ENCODE data around the gene VSIG4.

GRCh38 chrX:66000178-66000577 is 39.7 kb downstream of the VSIG4 start:
- TF ChIP-seq FOXM1 (IDR thresholded peaks at IDR 0.05; ENCODE audit: borderline replicate concordance, low read depth) (no peak), TCF12 (IDR thresholded peaks at IDR 0.05; ENCODE audit: low read depth) (no peak), CEBPB (IDR thresholded peaks at IDR 0.05) (no peak), CREB1 (IDR thresholded peaks at IDR 0.05; ENCODE audit: low read depth) (no peak), TAF1 (IDR thresholded peaks at IDR 0.05; ENCODE audit: low read depth) (no peak), YY1 (IDR thresholded peaks at IDR 0.05; ENCODE audit: low read depth) (no peak), EP300 (IDR thresholded peaks at IDR 0.05; ENCODE audit: borderline replicate concordance) (no peak), EGR1 (IDR thresholded peaks at IDR 0.05) (no peak)
- TF ChIP-seq, protein P1, sequence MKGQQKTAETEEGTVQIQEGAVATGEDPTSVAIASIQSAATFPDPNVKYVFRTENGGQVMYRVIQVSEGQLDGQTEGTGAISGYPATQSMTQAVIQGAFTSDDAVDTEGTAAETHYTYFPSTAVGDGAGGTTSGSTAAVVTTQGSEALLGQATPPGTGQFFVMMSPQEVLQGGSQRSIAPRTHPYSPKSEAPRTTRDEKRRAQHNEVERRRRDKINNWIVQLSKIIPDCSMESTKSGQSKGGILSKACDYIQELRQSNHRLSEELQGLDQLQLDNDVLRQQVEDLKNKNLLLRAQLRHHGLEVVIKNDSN (IDR thresholded peaks at IDR 0.05): no peak
- TF ChIP-seq, protein P2, sequence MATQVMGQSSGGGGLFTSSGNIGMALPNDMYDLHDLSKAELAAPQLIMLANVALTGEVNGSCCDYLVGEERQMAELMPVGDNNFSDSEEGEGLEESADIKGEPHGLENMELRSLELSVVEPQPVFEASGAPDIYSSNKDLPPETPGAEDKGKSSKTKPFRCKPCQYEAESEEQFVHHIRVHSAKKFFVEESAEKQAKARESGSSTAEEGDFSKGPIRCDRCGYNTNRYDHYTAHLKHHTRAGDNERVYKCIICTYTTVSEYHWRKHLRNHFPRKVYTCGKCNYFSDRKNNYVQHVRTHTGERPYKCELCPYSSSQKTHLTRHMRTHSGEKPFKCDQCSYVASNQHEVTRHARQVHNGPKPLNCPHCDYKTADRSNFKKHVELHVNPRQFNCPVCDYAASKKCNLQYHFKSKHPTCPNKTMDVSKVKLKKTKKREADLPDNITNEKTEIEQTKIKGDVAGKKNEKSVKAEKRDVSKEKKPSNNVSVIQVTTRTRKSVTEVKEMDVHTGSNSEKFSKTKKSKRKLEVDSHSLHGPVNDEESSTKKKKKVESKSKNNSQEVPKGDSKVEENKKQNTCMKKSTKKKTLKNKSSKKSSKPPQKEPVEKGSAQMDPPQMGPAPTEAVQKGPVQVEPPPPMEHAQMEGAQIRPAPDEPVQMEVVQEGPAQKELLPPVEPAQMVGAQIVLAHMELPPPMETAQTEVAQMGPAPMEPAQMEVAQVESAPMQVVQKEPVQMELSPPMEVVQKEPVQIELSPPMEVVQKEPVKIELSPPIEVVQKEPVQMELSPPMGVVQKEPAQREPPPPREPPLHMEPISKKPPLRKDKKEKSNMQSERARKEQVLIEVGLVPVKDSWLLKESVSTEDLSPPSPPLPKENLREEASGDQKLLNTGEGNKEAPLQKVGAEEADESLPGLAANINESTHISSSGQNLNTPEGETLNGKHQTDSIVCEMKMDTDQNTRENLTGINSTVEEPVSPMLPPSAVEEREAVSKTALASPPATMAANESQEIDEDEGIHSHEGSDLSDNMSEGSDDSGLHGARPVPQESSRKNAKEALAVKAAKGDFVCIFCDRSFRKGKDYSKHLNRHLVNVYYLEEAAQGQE (IDR thresholded peaks at IDR 0.05; ENCODE audit: low read depth): no peak
- TF ChIP-seq, protein P3, sequence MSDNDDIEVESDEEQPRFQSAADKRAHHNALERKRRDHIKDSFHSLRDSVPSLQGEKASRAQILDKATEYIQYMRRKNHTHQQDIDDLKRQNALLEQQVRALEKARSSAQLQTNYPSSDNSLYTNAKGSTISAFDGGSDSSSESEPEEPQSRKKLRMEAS (IDR thresholded peaks at IDR 0.05): no peak

Measured in Ishikawa (cell line).